Fibroblast of lung (primary cell): ENCODE data around the gene EML4. TPM values are rescaled to one million over a fixed set of nuclear protein-coding genes. Genes with fewer than 3 reads are reported as not detected.

Experiments used
- DNase-seq, 2 donors: peaks; one replicate each; pipeline versions ENCODE4 v3.0.0 to v3.0.0-alpha.2; 2010; ENCODE audit warnings: low read depth in 2 of 2
- H2AFZ ChIP-seq: 2 replicates; pipeline ENCODE4 v1.5.1; 2012; ENCODE audit warnings: low read length, control low read depth, inconsistent platforms
- H3K27ac ChIP-seq: 2 replicates; pipeline ENCODE4 v1.5.1; 2011; ENCODE audit warnings: low read length, control low read depth; ENCODE audit not compliant: insufficient read depth
- H3K27me3 ChIP-seq: 2 replicates; pipeline ENCODE4 v1.5.1; 2011; ENCODE audit warnings: mild to moderate bottlenecking, low read length; ENCODE audit not compliant: control insufficient read depth, insufficient read depth
- H3K36me3 ChIP-seq: 2 replicates; pipeline ENCODE4 v1.5.1; 2011; ENCODE audit warnings: low read length; ENCODE audit not compliant: control insufficient read depth, insufficient read depth
- H3K4me1 ChIP-seq: 2 replicates; pipeline ENCODE4 v1.5.1; 2011; ENCODE audit warnings: low read length; ENCODE audit not compliant: control insufficient read depth, insufficient read depth; ENCODE audit errors: extremely low read depth
- H3K4me2 ChIP-seq: 2 replicates; pipeline ENCODE4 v1.5.1; 2011; ENCODE audit warnings: low read length, control low read depth; ENCODE audit not compliant: insufficient read depth; ENCODE audit errors: extremely low read depth
- H3K4me3 ChIP-seq, 4 experiments: fragments of 200-600 bp in 1 of 4; sonication (generic) in 1 of 4; replicated peaks in 1 of 4; 2 replicates each; pipeline ENCODE4 v1.5.1; 2011 to 2016; ENCODE audit warnings: low read length in 4 of 4, low read depth in 3 of 4, mild to moderate bottlenecking in 3 of 4, control low read depth in 2 of 4, inconsistent platforms in 1 of 4, mixed read lengths in 1 of 4; ENCODE audit not compliant: insufficient read depth in 1 of 4; ENCODE audit errors: control extremely low read depth in 1 of 4
- H3K79me2 ChIP-seq: 2 replicates; pipeline ENCODE4 v1.5.1; 2012; ENCODE audit warnings: mild to moderate bottlenecking, low read length, inconsistent platforms; ENCODE audit not compliant: control insufficient read depth, insufficient read depth
- H3K9ac ChIP-seq: 2 replicates; pipeline ENCODE4 v1.5.1; 2011; ENCODE audit warnings: mild to moderate bottlenecking, low read length, control low read depth; ENCODE audit not compliant: insufficient read depth
- H3K9me3 ChIP-seq: 2 replicates; pipeline ENCODE4 v1.5.1; 2012; ENCODE audit warnings: low read depth, low read length; ENCODE audit not compliant: control insufficient read depth, insufficient read depth
- H4K20me1 ChIP-seq: 2 replicates; pipeline ENCODE4 v1.5.1; 2011; ENCODE audit warnings: low read length; ENCODE audit not compliant: control insufficient read depth, insufficient read depth; ENCODE audit errors: extremely low read depth
- CTCF ChIP-seq, 2 donors: IDR thresholded peaks in 1 of 2; conservative IDR thresholded peaks in 1 of 2; 1 replicate in 1 of 2; 2 replicates in 1 of 2; pipeline ENCODE4 v1.5.1; 2011 to 2012; ENCODE audit warnings: low read length in 2 of 2, control low read depth in 1 of 2, inconsistent platforms in 1 of 2, low read depth in 1 of 2, mild to moderate bottlenecking in 1 of 2
- EZH2 ChIP-seq: IDR thresholded peaks from 2 replicates; pipeline ENCODE4 v1.5.1; 2012; ENCODE audit warnings: low read length, control low read depth, mild to moderate bottlenecking; ENCODE audit errors: missing control alignments
- polyA plus RNA-seq, 2 donors: library from polyadenylated mRNA; depleted of rRNA in 1 of 2; stranded (reverse) in 1 of 2; unstranded in 1 of 2; fragments of >200 nt; gene quantifications; 2 replicates each; pipeline ENCODE4 v1.2.1, GENCODE V29; 2011 to 2012; ENCODE audit warnings: missing spikeins in 1 of 2
- total RNA-seq: library from RNA; depleted of rRNA; stranded (reverse); fragments of >200 nt; gene quantifications from 2 replicates; pipeline ENCODE4 v1.2.1, GENCODE V29; 2014

Gene EML4
- total and polyA plus RNA-seq, 2 donors (not counting 1 experiment from before 2014, with no cell fraction given) = 49.5 to 62.7 TPM

DNA sequence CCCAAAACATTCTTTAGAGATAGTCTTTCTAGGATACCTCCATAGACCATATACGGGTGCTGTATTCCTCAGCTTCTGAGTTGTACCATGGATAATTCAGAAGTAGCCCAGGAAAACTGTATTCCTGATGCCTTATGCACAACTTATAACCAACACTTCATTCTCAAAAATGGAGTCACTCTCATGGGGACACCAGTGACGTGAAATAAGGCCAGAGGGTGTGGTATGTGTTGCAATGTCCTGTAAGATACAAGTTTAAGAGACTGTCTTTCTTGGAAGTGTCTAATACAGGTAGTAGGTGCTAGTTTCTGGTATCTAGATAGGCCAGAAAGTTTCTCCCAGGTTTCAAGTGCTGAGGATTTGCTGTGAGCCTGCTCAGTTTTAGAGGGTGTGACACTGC lies 155.8 kb downstream of the EML4 start:
- no peak overlapping the region for H2AFZ ChIP-seq
- H3K9me3 ChIP-seq = no peaks in the 10 kb centered on the region
- H3K4me1 ChIP-seq = no peaks in the 10 kb centered on the region
- DNase-seq = no peak
- H3K79me2 ChIP-seq = no peaks in the 10 kb centered on the region
- TF ChIP-seq CTCF (conservative IDR thresholded peaks at IDR 0.05 in 1 of 2, IDR thresholded peaks at IDR 0.05 in 1 of 2; ENCODE audit: low read depth in 1 of 2, low read length in 2 of 2) (no peak), EZH2 (no peak)
- no peak overlapping the region for H3K4me2 ChIP-seq
- no peaks in the 10 kb centered on the region for H3K27me3 ChIP-seq
- H4K20me1 ChIP-seq = no peaks in the 10 kb centered on the region
- peaks cover 5% of the 10 kb centered on the region for H3K36me3 ChIP-seq
- H3K9ac ChIP-seq = no peak overlapping the region
- H3K27ac ChIP-seq = no peak overlapping the region
- H3K4me3 ChIP-seq = no peak overlapping the region

GRCh38 chr2:42325609-42326008 lies 156.5 kb downstream of the EML4 start:
- no peak for DNase-seq
- Histone ChIP-seq H3K79me2 (no peaks in the 10 kb centered on the region), H3K9ac (no peak overlapping the region), H3K4me2 (no peak overlapping the region), H3K27ac (no peak overlapping the region), H3K9me3 (no peaks in the 10 kb centered on the region), H4K20me1 (no peaks in the 10 kb centered on the region), H3K27me3 (no peaks in the 10 kb centered on the region), H2AFZ (no peak overlapping the region), H3K4me3 (no peak overlapping the region), H3K36me3 (peaks cover 7% of the 10 kb centered on the region), H3K4me1 (no peaks in the 10 kb centered on the region)
- TF ChIP-seq CTCF (conservative IDR thresholded peaks at IDR 0.05 in 1 of 2, IDR thresholded peaks at IDR 0.05 in 1 of 2; ENCODE audit: low read depth in 1 of 2, low read length in 2 of 2) (no peak), EZH2 (no peak)

DNA sequence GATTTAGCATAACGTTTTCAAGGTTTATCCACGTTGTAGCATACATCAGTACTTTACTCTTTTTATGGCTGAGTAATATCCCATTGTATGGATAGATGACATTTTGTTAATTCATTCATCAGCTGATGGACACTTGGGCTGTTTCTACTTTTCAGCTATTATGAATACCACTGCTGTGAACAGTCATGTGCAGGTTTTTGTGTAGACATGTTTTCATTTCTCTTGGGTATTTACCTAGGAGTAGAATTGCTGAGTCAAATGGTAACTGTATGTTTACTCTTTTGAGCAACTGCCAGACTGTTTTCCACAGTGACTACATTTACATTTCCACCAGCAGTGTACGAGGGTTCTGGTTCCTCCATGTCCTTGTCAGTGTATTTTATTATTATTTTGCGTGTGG lies 158.0 kb downstream of the EML4 start:
- TF ChIP-seq EZH2 (no peak), CTCF (conservative IDR thresholded peaks at IDR 0.05 in 1 of 2, IDR thresholded peaks at IDR 0.05 in 1 of 2; ENCODE audit: low read depth in 1 of 2, low read length in 2 of 2) (no peak)
- Histone ChIP-seq H4K20me1 (no peaks in the 10 kb centered on the region), H3K4me3 (no peak overlapping the region), H3K4me2 (no peak overlapping the region), H3K27ac (no peak overlapping the region), H3K9me3 (no peaks in the 10 kb centered on the region), H3K36me3 (peaks cover 7% of the 10 kb centered on the region), H3K9ac (no peak overlapping the region), H2AFZ (no peak overlapping the region), H3K27me3 (no peaks in the 10 kb centered on the region), H3K4me1 (no peaks in the 10 kb centered on the region), H3K79me2 (no peaks in the 10 kb centered on the region)
- no peak for DNase-seq
